ENCODE measurements around the gene ACSL3.

Gene ACSL3

DNA sequence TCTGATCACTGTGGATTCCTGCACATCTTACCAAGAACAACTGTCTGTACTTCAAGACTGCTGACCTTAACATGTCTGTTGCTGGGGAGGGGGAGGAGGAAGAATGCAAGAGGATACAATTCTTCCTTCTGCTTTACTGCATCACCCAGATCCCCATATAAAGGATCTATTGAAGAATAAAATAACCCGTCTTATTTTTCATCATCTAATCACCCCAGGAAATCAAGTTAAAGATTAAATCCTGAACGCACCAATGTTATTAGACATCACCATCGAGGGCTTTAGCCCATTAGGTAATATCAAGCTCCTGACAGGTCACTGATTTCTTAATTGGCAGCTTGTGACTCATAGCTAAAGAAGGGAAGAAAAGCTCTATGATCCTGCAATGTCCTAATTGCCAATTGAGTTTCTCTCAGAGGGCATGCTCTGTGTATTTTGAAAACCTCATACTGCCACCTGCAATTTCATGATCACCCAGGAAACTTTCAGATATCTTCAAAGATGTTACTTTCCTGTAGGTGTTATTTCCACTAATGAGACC, 115.8 kb downstream of the ACSL3 start:
- no peak overlapping the region for H3K27ac ChIP-seq
- H3K36me3 ChIP-seq = no peaks in the 10 kb centered on the region
- no peak for DNase-seq
- H3K4me1 ChIP-seq = peaks cover 0 to 5% (median 0%) of the 10 kb centered on the region in 4 donors
- intact Hi-C loops (cut with DNase I; ENCODE audit: low total_unique reads) = no loop called here
- H3K27me3 ChIP-seq = no peaks in the 10 kb centered on the region
- TF ChIP-seq, protein P1, sequence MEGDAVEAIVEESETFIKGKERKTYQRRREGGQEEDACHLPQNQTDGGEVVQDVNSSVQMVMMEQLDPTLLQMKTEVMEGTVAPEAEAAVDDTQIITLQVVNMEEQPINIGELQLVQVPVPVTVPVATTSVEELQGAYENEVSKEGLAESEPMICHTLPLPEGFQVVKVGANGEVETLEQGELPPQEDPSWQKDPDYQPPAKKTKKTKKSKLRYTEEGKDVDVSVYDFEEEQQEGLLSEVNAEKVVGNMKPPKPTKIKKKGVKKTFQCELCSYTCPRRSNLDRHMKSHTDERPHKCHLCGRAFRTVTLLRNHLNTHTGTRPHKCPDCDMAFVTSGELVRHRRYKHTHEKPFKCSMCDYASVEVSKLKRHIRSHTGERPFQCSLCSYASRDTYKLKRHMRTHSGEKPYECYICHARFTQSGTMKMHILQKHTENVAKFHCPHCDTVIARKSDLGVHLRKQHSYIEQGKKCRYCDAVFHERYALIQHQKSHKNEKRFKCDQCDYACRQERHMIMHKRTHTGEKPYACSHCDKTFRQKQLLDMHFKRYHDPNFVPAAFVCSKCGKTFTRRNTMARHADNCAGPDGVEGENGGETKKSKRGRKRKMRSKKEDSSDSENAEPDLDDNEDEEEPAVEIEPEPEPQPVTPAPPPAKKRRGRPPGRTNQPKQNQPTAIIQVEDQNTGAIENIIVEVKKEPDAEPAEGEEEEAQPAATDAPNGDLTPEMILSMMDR (IDR thresholded peaks at IDR 0.05) = no peak
- H3K4me3 ChIP-seq = no peak overlapping the region
- no peaks in the 10 kb centered on the region for H3K9me3 ChIP-seq

DNA sequence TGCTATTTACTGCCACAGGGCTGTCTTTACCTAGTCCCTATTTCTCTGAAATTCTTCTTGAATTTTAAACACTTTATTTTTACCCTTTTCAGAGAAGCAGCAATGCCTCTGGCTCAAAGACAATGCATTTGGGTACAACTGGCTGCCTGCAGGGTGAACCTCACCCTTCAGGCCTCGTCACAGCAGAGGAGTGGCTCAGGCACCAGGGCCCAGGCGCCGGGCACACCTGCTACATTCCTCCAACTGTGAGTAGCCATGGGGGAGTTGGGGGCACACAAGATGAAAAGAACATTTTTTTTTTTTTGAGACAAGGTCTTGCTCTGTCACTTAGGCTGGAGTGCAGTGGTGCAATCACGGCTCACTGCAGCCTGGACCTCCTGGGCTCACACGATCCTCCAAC, 116.3 kb downstream of the ACSL3 start:
- intact Hi-C loops (cut with DNase I; ENCODE audit: low total_unique reads) = no loop called here
- peaks cover 0 to 3% (median 0%) of the 10 kb centered on the region in 4 donors for H3K4me1 ChIP-seq
- DNase-seq = no peak
- no peak overlapping the region for H3K4me3 ChIP-seq
- H3K9me3 ChIP-seq = no peaks in the 10 kb centered on the region
- no peaks in the 10 kb centered on the region for H3K36me3 ChIP-seq
- no peaks in the 10 kb centered on the region for H3K27me3 ChIP-seq
- no peak overlapping the region for H3K27ac ChIP-seq
- TF ChIP-seq, protein P1 (IDR thresholded peaks at IDR 0.05) = no peak

DNA sequence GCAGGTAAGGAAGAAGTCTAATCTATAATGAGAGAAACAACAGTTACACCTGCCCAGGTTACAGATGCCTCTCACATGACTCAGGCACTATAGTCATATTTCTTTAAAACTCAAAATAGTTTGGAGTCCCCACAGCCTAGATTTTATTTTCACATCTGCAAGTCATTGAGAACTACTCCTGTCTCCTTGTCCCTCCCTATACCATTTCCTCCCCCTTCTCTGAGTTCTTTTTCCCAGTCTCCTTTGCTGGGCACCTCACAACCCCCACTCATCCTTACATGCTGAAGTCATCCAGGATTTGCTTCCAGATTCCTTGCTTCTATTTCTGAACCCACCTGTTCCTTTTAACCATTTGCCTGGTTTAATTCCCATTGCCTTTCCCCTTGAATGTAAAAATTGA, 118.0 kb downstream of the ACSL3 start:
- intact Hi-C loops (cut with DNase I; ENCODE audit: low total_unique reads) = no loop called here
- Histone ChIP-seq H3K27me3 (no peaks in the 10 kb centered on the region), H3K4me1 (peaks cover 0 to 9% (median 0%) of the 10 kb centered on the region in 4 donors), H3K36me3 (no peaks in the 10 kb centered on the region), H3K4me3 (no peak overlapping the region), H3K27ac (no peak overlapping the region), H3K9me3 (no peaks in the 10 kb centered on the region)
- TF ChIP-seq, protein P1 (IDR thresholded peaks at IDR 0.05) = no peak
- DNase-seq = no peak

DNA sequence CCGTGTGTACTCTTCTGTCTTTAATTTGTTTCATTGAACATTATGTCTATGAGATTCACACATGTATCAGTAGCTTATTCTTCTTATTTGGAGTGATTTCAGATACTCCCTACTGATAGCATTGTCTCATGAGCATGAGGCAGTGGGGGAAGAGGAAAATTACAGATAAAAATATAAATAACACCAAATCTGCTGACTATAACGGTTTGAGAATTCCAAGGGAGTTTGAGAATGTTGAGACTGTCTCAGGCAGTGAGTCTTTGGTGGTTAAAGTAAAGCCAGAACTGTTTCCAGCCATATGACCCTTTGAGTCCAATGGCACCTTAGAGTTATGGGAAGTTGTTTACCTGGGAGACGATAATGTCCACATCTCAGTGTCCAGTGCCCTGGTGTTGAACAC, 118.6 kb downstream of the ACSL3 start:
- H3K27me3 ChIP-seq = no peaks in the 10 kb centered on the region
- TF ChIP-seq, protein P1 (IDR thresholded peaks at IDR 0.05) = no peak
- H3K36me3 ChIP-seq = no peaks in the 10 kb centered on the region
- H3K4me1 ChIP-seq = peaks cover 0 to 9% (median 0%) of the 10 kb centered on the region in 4 donors
- intact Hi-C loops (cut with DNase I; ENCODE audit: low total_unique reads) = no loop called here
- no peak overlapping the region for H3K4me3 ChIP-seq
- H3K27ac ChIP-seq = no peak overlapping the region
- DNase-seq = no peak
- H3K9me3 ChIP-seq = no peaks in the 10 kb centered on the region

DNA sequence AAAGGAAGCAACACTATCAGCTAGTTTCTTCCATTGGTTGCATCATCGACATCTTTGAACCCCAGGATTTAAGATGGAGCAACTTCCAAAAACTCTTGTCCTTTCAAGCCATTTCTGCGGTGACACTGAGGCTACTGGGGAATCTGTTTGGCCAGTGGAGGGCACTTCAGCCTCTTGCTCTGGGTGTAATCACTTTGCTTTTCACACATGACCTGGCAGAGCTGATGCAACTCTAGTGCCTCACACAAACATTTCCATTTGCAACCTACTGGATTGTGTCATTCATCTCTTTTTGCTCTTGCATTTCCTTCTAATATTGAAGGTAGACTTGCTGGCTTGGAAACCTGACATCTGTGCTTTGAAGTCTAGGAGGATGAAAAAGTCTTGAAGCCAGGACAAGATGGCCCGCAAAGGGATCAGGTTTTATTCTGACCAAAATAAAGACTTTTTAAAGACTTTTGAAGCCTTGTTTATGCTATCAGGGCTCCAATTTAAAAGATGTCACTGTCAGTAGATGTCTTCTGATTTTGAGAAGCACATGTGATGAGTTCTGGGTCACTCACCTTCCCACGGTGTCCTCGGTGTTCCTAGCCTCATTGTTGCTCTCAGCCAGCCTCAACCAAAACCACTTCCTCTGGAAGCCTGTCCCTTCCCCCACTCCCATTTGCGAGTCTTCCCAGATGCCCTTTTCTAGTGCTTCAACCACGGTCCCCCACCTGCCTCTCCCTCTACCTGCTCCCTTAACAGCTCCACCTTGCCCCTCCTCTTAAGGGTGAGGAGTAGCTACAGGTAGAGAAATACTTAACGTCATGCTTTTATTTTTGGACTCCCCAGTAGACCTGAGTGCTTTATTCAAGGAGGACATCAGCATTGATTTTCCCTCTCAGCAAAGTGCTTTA, 121.4 kb downstream of the ACSL3 start:
- H3K27ac ChIP-seq = peak overlapping the region in 1 of 2 donors; percentile 20
- peak; percentile 72 to 85 for DNase-seq
- H3K9me3 ChIP-seq = no peaks in the 10 kb centered on the region
- H3K4me3 ChIP-seq = no peak overlapping the region
- H3K36me3 ChIP-seq = no peaks in the 10 kb centered on the region
- TF ChIP-seq, protein P1 (IDR thresholded peaks at IDR 0.05) = peak; percentile 63 to 72
- H3K27me3 ChIP-seq = no peaks in the 10 kb centered on the region
- H3K4me1 ChIP-seq = peaks cover 0 to 34% (median 10%) of the 10 kb centered on the region in 4 donors
- intact Hi-C loops (cut with DNase I; ENCODE audit: low total_unique reads) = loop anchor here (5.0 kb wide), 1 partner anchor 115 kb away; no protein-coding TSS in a partner anchor
